ENCODE data around the gene FOXO6. TPM values are rescaled to one million over a fixed set of nuclear protein-coding genes. Genes with fewer than 3 reads are reported as not detected.

The FOXO6 gene
- total and polyA plus RNA-seq, 8 donors, result 0.63 to 2.8 (median 1.9) TPM

DNA sequence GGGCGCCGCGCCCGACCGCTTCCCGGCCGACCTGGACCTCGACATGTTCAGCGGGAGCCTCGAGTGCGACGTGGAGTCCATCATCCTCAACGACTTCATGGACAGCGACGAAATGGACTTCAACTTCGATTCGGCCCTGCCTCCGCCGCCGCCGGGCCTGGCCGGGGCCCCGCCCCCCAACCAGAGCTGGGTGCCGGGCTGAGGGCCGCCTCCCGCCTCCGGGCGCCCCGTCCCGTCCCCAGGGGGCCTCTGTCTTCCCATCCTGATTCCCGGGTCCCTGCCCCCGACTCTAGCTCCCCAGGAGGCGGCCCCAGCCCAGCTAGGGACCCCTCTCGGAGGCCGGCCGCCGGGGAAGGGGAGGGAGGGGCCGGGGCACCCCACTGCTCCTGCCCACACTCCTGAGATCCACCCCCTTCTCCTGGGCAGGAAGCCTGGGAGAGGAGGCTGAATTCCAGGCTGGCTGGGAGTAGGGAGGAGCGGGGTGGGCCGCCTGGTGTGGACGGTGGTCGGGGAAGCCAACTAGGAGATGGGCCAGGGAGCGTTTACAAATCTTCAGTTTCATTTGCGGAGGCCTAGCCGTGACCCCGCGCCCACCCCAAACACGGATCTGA is 21.4 kb downstream of the FOXO6 start:
- ATAC-seq, result peak; percentile 86
- Histone ChIP-seq H3K4me3 (peak overlapping the region; percentile 33 to 56), H3K27ac (peak overlapping the region; percentile 78 to 79), H3K9me3 (no peaks in the 10 kb centered on the region), H3K27me3 (peaks cover 0 to 62% of the 10 kb centered on the region in 2 donors), H3K4me1 (peaks cover 4 to 35% of the 10 kb centered on the region in 2 donors), H3K36me3 (no peaks in the 10 kb centered on the region)
- peak in 2 of 4 donors; percentile 69 to 70 for DNase-seq
- TF ChIP-seq, protein P1, sequence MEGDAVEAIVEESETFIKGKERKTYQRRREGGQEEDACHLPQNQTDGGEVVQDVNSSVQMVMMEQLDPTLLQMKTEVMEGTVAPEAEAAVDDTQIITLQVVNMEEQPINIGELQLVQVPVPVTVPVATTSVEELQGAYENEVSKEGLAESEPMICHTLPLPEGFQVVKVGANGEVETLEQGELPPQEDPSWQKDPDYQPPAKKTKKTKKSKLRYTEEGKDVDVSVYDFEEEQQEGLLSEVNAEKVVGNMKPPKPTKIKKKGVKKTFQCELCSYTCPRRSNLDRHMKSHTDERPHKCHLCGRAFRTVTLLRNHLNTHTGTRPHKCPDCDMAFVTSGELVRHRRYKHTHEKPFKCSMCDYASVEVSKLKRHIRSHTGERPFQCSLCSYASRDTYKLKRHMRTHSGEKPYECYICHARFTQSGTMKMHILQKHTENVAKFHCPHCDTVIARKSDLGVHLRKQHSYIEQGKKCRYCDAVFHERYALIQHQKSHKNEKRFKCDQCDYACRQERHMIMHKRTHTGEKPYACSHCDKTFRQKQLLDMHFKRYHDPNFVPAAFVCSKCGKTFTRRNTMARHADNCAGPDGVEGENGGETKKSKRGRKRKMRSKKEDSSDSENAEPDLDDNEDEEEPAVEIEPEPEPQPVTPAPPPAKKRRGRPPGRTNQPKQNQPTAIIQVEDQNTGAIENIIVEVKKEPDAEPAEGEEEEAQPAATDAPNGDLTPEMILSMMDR (IDR thresholded peaks at IDR 0.05), result no peak
- intact Hi-C loops (cut with DNase I), result no loop called here

DNA sequence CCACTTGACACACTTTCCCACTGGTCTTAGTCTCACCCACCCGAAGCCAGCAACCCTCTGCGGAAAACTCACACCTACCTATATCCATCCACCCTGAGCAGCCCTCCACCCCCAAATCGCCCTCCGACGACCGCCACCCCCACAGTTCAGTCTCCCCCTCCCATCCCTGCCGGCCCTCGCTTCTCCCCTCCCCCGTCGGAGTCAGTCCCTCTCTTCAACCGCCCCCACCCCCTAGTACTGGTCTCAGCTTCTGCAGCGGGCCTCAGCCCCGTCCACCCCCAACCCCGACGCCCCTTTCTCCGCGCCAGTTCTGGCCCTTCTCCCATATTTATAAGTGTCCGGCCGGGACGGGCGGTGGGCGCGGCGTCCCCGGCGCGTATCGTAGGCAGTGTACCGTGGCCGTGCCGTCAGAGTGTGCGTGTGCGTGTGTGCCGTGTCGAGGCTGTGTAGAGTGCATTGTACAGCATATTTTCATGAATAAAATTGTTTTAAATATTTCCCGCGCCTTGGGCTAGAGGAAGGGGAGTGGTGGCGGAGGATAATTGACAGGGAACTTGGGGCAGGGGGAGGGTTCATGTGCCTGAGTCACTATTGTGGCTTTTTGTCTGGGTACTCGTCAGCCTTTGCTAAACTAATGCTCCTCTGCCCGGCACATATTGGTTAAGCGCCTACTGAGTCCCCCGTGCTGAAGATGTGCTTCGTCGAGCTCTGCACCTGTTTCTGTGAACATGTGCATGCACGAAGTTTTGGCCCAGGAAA is 22.0 kb downstream of the FOXO6 start:
- H3K4me3 ChIP-seq, result peak overlapping the region; percentile 33 to 56
- no peak for DNase-seq
- no peaks in the 10 kb centered on the region for H3K36me3 ChIP-seq
- intact Hi-C loops (cut with DNase I), result no loop called here
- H3K4me1 ChIP-seq, result peaks cover 4 to 37% of the 10 kb centered on the region in 2 donors
- H3K27me3 ChIP-seq, result peaks cover 0 to 62% of the 10 kb centered on the region in 2 donors
- peak overlapping the region; percentile 78 to 79 for H3K27ac ChIP-seq
- TF ChIP-seq, protein P1 (IDR thresholded peaks at IDR 0.05), result no peak
- ATAC-seq, result peak; percentile 4
- no peaks in the 10 kb centered on the region for H3K9me3 ChIP-seq

DNA sequence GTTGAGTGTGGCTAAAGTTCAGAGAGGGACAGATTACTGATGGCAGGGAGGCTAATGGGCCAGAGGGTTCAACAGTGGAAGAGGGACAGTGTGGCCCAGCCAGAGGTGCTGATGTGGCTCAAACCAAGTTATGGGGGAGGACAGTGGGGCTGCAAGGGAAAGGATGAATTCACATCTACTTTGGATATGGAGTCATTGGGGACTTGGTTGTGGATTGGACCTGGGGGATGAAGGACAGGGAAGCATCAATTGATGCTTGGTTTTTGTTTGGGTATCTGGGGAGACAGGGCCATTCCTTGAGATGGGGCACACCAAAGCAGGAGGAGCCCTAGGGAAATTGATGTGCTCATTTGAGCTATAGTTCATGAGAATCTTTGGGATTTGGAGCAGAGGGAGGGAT is 23.3 kb downstream of the FOXO6 start:
- DNase-seq, result no peak
- Histone ChIP-seq H3K27ac (no peak overlapping the region), H3K36me3 (no peaks in the 10 kb centered on the region), H3K4me1 (peaks cover 4 to 37% of the 10 kb centered on the region in 2 donors), H3K4me3 (no peak overlapping the region), H3K9me3 (no peaks in the 10 kb centered on the region), H3K27me3 (peaks cover 0 to 62% of the 10 kb centered on the region in 2 donors)
- intact Hi-C loops (cut with DNase I), result no loop called here
- ATAC-seq, result no peak
- TF ChIP-seq, protein P1 (IDR thresholded peaks at IDR 0.05), result no peak

DNA sequence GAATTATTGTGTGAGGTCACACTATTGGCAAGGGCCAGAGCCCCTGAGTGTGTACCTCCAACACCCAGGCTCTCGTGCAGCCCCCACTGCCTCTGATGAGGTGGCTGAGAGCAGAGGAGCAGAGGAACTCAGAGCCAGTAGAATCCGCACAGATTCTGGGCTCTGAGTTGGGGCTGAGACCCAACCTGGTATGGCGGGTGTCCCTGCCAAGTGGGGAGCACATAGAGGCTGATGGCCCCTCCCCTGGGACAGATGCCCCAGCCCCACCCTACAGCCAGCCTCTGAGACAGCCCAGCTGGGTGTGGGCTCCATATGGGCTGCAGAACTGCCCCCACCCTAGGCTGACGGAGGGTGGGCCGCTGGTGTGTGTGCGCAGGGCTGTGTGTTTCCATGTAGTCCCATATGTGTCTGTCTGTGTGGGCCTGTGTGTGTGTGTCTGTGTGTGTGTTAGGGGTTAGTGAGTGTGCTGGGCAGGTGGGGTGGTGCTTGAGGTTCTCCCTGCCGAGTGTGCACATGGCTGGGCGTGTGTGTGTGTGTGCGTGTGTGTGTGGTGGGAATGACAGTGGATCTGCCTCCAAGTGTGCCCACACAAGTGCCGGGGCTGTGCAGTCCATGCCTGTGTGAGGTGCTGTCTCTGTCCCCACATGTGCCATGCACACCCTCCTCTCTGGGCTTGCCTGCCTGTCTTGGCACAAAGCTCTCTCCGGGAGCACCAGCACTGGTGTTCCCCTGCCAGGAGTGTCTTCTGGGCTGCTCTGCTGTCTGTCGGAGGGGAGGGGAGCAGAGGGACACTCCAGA is 24.4 kb downstream of the FOXO6 start:
- H3K4me1 ChIP-seq, result peaks cover 4 to 34% of the 10 kb centered on the region in 2 donors

More for the DNA sequence above, 24.4 kb downstream of the FOXO6 start:
- Histone ChIP-seq H3K27me3 (peaks cover 0 to 55% of the 10 kb centered on the region in 2 donors), H3K36me3 (no peaks in the 10 kb centered on the region), H3K4me3 (no peak overlapping the region), H3K9me3 (no peaks in the 10 kb centered on the region), H3K27ac (no peak overlapping the region)
- ATAC-seq (no peak), DNase-seq (no peak)
- intact Hi-C loops (cut with DNase I), result no loop called here
- TF ChIP-seq, protein P1 (IDR thresholded peaks at IDR 0.05), result no peak

Data from left lung (tissue), 10 donors.